Measurements from ENCODE around the gene INPP5A.
"Not testable (repeated sequence)": the region's sequence is repeated elsewhere in the genome, so short reads cannot be mapped to it uniquely, and the experiment has no call there.

The INPP5A gene

GRCh38 chr10:132793213-132793612 is 255.6 kb downstream of the INPP5A start:
- DNase-seq = no peak

- DNase-seq = no peak
Observed at GRCh38 chr10:132793871-132794849, 256.6 kb downstream of the INPP5A start.

GRCh38 chr10:132796846-132797245 is 259.3 kb downstream of the INPP5A start:
- DNase-seq = no peak

- not testable (repeated sequence) for DNase-seq
Observed at GRCh38 chr10:132797986-132798385, 260.4 kb downstream of the INPP5A start.

- no peak for DNase-seq
Observed at GRCh38 chr10:132798403-132798802, 260.8 kb downstream of the INPP5A start.

- no peak for DNase-seq
Observed at GRCh38 chr10:132798876-132799275, 261.3 kb downstream of the INPP5A start.

- no peak for DNase-seq
Observed at GRCh38 chr10:132799865-132800264, 262.3 kb downstream of the INPP5A start.

- no peak for DNase-seq
Observed at GRCh38 chr10:132802048-132802447, 264.5 kb downstream of the INPP5A start.

GRCh38 chr10:132802694-132803320 is 265.2 kb downstream of the INPP5A start:
- no peak for DNase-seq

- DNase-seq = no peak
Observed at GRCh38 chr10:132803416-132804210, 266.0 kb downstream of the INPP5A start.

- DNase-seq = no peak
Observed at GRCh38 chr10:132804287-132804686, 266.7 kb downstream of the INPP5A start.

GRCh38 chr10:132804785-132805426 is 267.3 kb downstream of the INPP5A start:
- no peak for DNase-seq

- DNase-seq = no peak
Observed at GRCh38 chr10:132805599-132805998, 268.0 kb downstream of the INPP5A start.

- no peak for DNase-seq
Observed at GRCh38 chr10:132806110-132806509, 268.5 kb downstream of the INPP5A start.

GRCh38 chr10:132806561-132807003 is 269.0 kb downstream of the INPP5A start:
- DNase-seq = no peak

GRCh38 chr10:132807621-132808049 is 270.0 kb downstream of the INPP5A start:
- DNase-seq = no peak

- no peak for DNase-seq
Observed at GRCh38 chr10:132808383-132809231, 271.0 kb downstream of the INPP5A start.

- DNase-seq = no peak
Observed at GRCh38 chr10:132809232-132810140, 271.9 kb downstream of the INPP5A start.

- DNase-seq = no peak
Observed at GRCh38 chr10:132810141-132810806, 272.7 kb downstream of the INPP5A start.

Measured in CD4-positive, alpha-beta T cell treated with Interleukin-4 for 4 hours (primary cell).